ENCODE measurements around the gene LECT2.

DNA sequence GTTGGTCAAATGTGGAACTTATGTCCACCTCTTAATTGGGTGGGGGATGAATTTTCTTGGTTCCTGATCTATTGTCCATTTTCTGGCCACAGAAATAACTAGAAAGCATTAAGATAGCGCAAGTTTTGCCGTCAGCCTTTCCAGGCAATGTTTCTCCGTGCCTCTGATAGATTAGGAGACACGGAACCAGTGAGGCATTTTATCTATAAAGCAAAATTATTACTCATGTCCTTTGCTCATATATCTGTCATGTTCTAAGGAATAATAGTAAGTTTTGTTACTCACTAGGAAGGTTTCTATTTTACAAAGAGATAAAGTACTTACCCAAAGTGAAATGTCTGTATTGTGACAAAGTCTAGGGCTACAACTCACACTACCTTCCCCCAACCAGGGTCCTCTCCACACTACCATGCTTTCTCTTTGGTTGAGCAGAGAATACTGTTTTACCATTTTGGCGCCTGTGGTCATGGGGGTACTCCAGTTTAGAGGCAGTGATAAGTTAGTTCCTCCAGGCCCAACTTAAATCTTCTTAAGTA lies 39.2 kb downstream of the LECT2 start:
- TF ChIP-seq EZH2 (IDR thresholded peaks at IDR 0.05; ENCODE audit: borderline replicate concordance, low read length), result no peak
- TF ChIP-seq, protein P1, sequence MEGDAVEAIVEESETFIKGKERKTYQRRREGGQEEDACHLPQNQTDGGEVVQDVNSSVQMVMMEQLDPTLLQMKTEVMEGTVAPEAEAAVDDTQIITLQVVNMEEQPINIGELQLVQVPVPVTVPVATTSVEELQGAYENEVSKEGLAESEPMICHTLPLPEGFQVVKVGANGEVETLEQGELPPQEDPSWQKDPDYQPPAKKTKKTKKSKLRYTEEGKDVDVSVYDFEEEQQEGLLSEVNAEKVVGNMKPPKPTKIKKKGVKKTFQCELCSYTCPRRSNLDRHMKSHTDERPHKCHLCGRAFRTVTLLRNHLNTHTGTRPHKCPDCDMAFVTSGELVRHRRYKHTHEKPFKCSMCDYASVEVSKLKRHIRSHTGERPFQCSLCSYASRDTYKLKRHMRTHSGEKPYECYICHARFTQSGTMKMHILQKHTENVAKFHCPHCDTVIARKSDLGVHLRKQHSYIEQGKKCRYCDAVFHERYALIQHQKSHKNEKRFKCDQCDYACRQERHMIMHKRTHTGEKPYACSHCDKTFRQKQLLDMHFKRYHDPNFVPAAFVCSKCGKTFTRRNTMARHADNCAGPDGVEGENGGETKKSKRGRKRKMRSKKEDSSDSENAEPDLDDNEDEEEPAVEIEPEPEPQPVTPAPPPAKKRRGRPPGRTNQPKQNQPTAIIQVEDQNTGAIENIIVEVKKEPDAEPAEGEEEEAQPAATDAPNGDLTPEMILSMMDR (conservative IDR thresholded peaks at IDR 0.05 in 1 of 2, IDR thresholded peaks at IDR 0.05 in 1 of 2; ENCODE audit: extremely low read depth in 1 of 2, insufficient read depth in 1 of 2, low read depth in 1 of 2, low read length in 2 of 2), result no peak
